HG03045 (cell line): ENCODE results near the gene ATF1.

Source experiments
- ATAC-seq: cut with Tn5 transposase; IDR thresholded peaks from one replicate; pipeline ENCODE4 v1.9.1; 2021; ENCODE audit warnings: mild to moderate bottlenecking, moderate library complexity; ENCODE audit not compliant: unreplicated experiment

ATF1 gene

GRCh38 chr12:50763639-50764285 is at the start of gene ATF1:
TSS of gene ATF1 (plus strand) at chr12:50764101. CDS start at chr12:50780146, 16,045 bp downstream.
- peak; percentile 75 for ATAC-seq

- no peak for ATAC-seq
These were observed 48.7 kb upstream of the ATF1 start for GRCh38 chr12:50715174-50715573.

GRCh38 chr12:50718760-50719159 is 45.1 kb upstream of the ATF1 start:
- no peak for ATAC-seq

GRCh38 chr12:50720085-50720484 is 43.8 kb upstream of the ATF1 start:
- no peak for ATAC-seq

GRCh38 chr12:50720501-50720900 is 43.4 kb upstream of the ATF1 start:
- ATAC-seq: no peak

- ATAC-seq: no peak
These were observed 40.0 kb upstream of the ATF1 start for GRCh38 chr12:50723865-50724264.

- ATAC-seq: no peak
These were observed 38.6 kb upstream of the ATF1 start for GRCh38 chr12:50725011-50725942.

- no peak for ATAC-seq
These were observed 36.4 kb upstream of the ATF1 start for GRCh38 chr12:50727466-50727865.

GRCh38 chr12:50728417-50728816 is 35.5 kb upstream of the ATF1 start:
- ATAC-seq: no peak

GRCh38 chr12:50728841-50729240 is 35.1 kb upstream of the ATF1 start:
- no peak for ATAC-seq

- ATAC-seq: no peak
These were observed 31.3 kb upstream of the ATF1 start for GRCh38 chr12:50732591-50732990.

- ATAC-seq: no peak
These were observed 30.2 kb upstream of the ATF1 start for GRCh38 chr12:50733706-50734105.

GRCh38 chr12:50734409-50735263 is 29.3 kb upstream of the ATF1 start:
- ATAC-seq: no peak

GRCh38 chr12:50739611-50740010 is 24.3 kb upstream of the ATF1 start:
- no peak for ATAC-seq

GRCh38 chr12:50740307-50740706 is 23.6 kb upstream of the ATF1 start:
- ATAC-seq: no peak

GRCh38 chr12:50742776-50743175 is 21.1 kb upstream of the ATF1 start:
- no peak for ATAC-seq

- no peak for ATAC-seq
These were observed 18.0 kb upstream of the ATF1 start for GRCh38 chr12:50745861-50746260.

GRCh38 chr12:50746431-50746830 is 17.5 kb upstream of the ATF1 start:
- ATAC-seq: no peak

- no peak for ATAC-seq
These were observed 16.1 kb upstream of the ATF1 start for GRCh38 chr12:50747817-50748216.

- ATAC-seq: no peak
These were observed 14.4 kb upstream of the ATF1 start for GRCh38 chr12:50749459-50749882.

GRCh38 chr12:50750366-50750765 is 13.5 kb upstream of the ATF1 start:
- no peak for ATAC-seq
